ENCODE measurements around the gene CBX2. TPM values are rescaled to one million over a fixed set of nuclear protein-coding genes. Genes with fewer than 3 reads are reported as not detected.
"Not testable (repeated sequence)": the region's sequence is repeated elsewhere in the genome, so short reads cannot be mapped to it uniquely, and the experiment has no call there.

Gene CBX2
- polyA plus RNA-seq, 2 of the 4 experiments (the other 2 are of a cell fraction): 7.4 to 16.4 TPM

GRCh38 chr17:79765708-79766107, 12.2 kb upstream of the CBX2 start:
- DNase-seq (ENCODE audit: low read depth in 1 of 2, low spot score in 1 of 2): no peak
- TF ChIP-seq RAD21 (conservative IDR thresholded peaks at IDR 0.05 in 1 of 2, IDR thresholded peaks at IDR 0.05 in 1 of 2) (no peak), NR3C1 (IDR thresholded peaks at IDR 0.05) (no peak), ZNF302 (CRISPR knock-in tag; IDR thresholded peaks at IDR 0.05) (no peak), HOXA7 (CRISPR knock-in tag; IDR thresholded peaks at IDR 0.05) (no peak), CHD2 (IDR thresholded peaks at IDR 0.05; ENCODE audit: low read length, partially characterized antibody) (no peak), EHF (CRISPR knock-in tag; IDR thresholded peaks at IDR 0.05) (no peak), NPAS2 (CRISPR knock-in tag; IDR thresholded peaks at IDR 0.05; ENCODE audit: borderline replicate concordance) (no peak), ESRRA (IDR thresholded peaks at IDR 0.05; ENCODE audit: borderline replicate concordance, low read length) (no peak), RFX5 (IDR thresholded peaks at IDR 0.05) (no peak), SREBF2 (IDR thresholded peaks at IDR 0.05) (no peak), TP53 (CRISPR knock-in tag; IDR thresholded peaks at IDR 0.05) (no peak)
- TF ChIP-seq, protein P1, sequence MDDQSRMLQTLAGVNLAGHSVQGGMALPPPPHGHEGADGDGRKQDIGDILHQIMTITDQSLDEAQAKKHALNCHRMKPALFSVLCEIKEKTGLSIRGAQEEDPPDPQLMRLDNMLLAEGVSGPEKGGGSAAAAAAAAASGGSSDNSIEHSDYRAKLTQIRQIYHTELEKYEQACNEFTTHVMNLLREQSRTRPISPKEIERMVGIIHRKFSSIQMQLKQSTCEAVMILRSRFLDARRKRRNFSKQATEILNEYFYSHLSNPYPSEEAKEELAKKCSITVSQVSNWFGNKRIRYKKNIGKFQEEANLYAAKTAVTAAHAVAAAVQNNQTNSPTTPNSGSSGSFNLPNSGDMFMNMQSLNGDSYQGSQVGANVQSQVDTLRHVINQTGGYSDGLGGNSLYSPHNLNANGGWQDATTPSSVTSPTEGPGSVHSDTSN (IDR thresholded peaks at IDR 0.05): no peak
- TF ChIP-seq, protein P2, sequence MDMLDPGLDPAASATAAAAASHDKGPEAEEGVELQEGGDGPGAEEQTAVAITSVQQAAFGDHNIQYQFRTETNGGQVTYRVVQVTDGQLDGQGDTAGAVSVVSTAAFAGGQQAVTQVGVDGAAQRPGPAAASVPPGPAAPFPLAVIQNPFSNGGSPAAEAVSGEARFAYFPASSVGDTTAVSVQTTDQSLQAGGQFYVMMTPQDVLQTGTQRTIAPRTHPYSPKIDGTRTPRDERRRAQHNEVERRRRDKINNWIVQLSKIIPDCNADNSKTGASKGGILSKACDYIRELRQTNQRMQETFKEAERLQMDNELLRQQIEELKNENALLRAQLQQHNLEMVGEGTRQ (IDR thresholded peaks at IDR 0.05): no peak
- Histone ChIP-seq H3K4me3 (no peak overlapping the region), H3K4me2 (no peak overlapping the region), H3K9me3 (no peaks in the 10 kb centered on the region), H3K27ac (no peak overlapping the region), H3K4me1 (peaks cover 16% of the 10 kb centered on the region)
- no peak for FAIRE-seq
- ChIA-PET CTCF (interaction anchor here (0.6 to 23.5 kb wide), 6 partner anchors 23 to 525 kb away, joined by 3 to 254 read pairs (median 4); no protein-coding TSS in a partner anchor), POLR2A (no interaction called here)
- WGBS (ENCODE audit: missing lambda C conversion rate): 74% methylated on average over 3 of the region's 3 CpGs
- ATAC-seq: no peak

- Histone ChIP-seq H3K4me1 (peaks cover 18% of the 10 kb centered on the region), H3K4me2 (peak overlapping the region; percentile 54), H3K27ac (peak overlapping the region; percentile 57 to 73), H3K4me3 (no peak overlapping the region), H3K9me3 (no peaks in the 10 kb centered on the region)
- POLR2A ChIA-PET: interaction anchor here (0.6 kb wide), 1 partner anchor 17 kb away, joined by 3 read pairs; no protein-coding TSS in a partner anchor
- 71% methylated on average over 25 of the region's 28 CpGs for WGBS (ENCODE audit: missing lambda C conversion rate)
- TF ChIP-seq CBX8 (IDR thresholded peaks at IDR 0.05) (no peak), NFE2L2 (conservative IDR thresholded peaks at IDR 0.05; ENCODE audit: low read length) (peak; percentile 30), MAFK (IDR thresholded peaks at IDR 0.05; ENCODE audit: partially characterized antibody) (peak; percentile 53)
- FAIRE-seq (no peak), ATAC-seq (peak; percentile 48 to 74; a peak in 5 of 6 replicates), DNase-seq (ENCODE audit: low read depth in 1 of 2, low spot score in 1 of 2) (peak; percentile 67 to 71)
- CTCF ChIA-PET: interaction anchor here (0.7 to 23.5 kb wide), 7 partner anchors 20 to 237 kb away, joined by 3 to 254 read pairs (median 3); partner anchors contain the start of gene CBX4
Observed at GRCh38 chr17:79769570-79770506, 8.1 kb upstream of the CBX2 start.

GRCh38 chr17:79771276-79771675, 6.7 kb upstream of the CBX2 start:
- Histone ChIP-seq H3K9me3 (no peaks in the 10 kb centered on the region), H3K4me2 (no peak overlapping the region), H3K4me1 (peaks cover 20% of the 10 kb centered on the region), H3K27ac (no peak overlapping the region), H3K4me3 (no peak overlapping the region)
- ChIA-PET POLR2A (no interaction called here), CTCF (interaction anchor here (1.4 to 23.5 kb wide), 3 partner anchors 10 to 73 kb away, joined by 3 to 254 read pairs (median 4); no protein-coding TSS in a partner anchor)
- WGBS (ENCODE audit: missing lambda C conversion rate): 89% methylated on average over 6 of the region's 6 CpGs
- DNase-seq (ENCODE audit: low read depth in 1 of 2, low spot score in 1 of 2): no peak
- ATAC-seq: no peak
- FAIRE-seq: no peak
- TF ChIP-seq RARB (CRISPR knock-in tag; IDR thresholded peaks at IDR 0.05) (no peak), EP300 (IDR thresholded peaks at IDR 0.05) (no peak), MYC (IDR thresholded peaks at IDR 0.05; ENCODE audit: borderline replicate concordance, low read length) (no peak), JUN (IDR thresholded peaks at IDR 0.05) (no peak)
- TF ChIP-seq, protein P3, sequence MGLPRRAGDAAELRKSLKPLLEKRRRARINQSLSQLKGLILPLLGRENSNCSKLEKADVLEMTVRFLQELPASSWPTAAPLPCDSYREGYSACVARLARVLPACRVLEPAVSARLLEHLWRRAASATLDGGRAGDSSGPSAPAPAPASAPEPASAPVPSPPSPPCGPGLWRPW (IDR thresholded peaks at IDR 0.05): no peak
- TF ChIP-seq, protein P4, sequence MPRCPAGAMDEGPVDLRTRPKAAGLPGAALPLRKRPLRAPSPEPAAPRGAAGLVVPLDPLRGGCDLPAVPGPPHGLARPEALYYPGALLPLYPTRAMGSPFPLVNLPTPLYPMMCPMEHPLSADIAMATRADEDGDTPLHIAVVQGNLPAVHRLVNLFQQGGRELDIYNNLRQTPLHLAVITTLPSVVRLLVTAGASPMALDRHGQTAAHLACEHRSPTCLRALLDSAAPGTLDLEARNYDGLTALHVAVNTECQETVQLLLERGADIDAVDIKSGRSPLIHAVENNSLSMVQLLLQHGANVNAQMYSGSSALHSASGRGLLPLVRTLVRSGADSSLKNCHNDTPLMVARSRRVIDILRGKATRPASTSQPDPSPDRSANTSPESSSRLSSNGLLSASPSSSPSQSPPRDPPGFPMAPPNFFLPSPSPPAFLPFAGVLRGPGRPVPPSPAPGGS (IDR thresholded peaks at IDR 0.05): no peak

- H3K4me2 ChIP-seq; ATAC-seq; H3K9me3 ChIP-seq; DNase-seq (ENCODE audit: low read depth in 1 of 2, low spot score in 1 of 2); FAIRE-seq; H3K27ac ChIP-seq; POLR2A ChIA-PET; H3K4me3 ChIP-seq: not testable (repeated sequence)
- peaks cover 31% of the 10 kb centered on the region for H3K4me1 ChIP-seq
- WGBS (ENCODE audit: missing lambda C conversion rate): 72% methylated on average over 9 of the region's 9 CpGs
- CTCF ChIA-PET: interaction anchor here (0.9 to 23.5 kb wide), 3 partner anchors 8 to 30 kb away, joined by 4 to 254 read pairs (median 8); no protein-coding TSS in a partner anchor
Observed at GRCh38 chr17:79772726-79773125, 5.2 kb upstream of the CBX2 start.
